ENCODE measurements around the gene FLII.
A peak's percentile ranks its signal among the peaks of the same experiment; 100 is the strongest.
"Not testable (repeated sequence)": the region's sequence is repeated elsewhere in the genome, so short reads cannot be mapped to it uniquely, and the experiment has no call there.

The FLII gene

GRCh38 chr17:18224053-18224386 lies 34.5 kb downstream of the FLII start:
- no peak for DNase-seq (ENCODE audit: low read depth)

- DNase-seq (ENCODE audit: low read depth): no peak
Measured at GRCh38 chr17:18218756-18219415, 39.7 kb downstream of the FLII start.

GRCh38 chr17:18217412-18218015 lies 41.0 kb downstream of the FLII start:
- DNase-seq (ENCODE audit: low read depth): peak; percentile 57

DNA sequence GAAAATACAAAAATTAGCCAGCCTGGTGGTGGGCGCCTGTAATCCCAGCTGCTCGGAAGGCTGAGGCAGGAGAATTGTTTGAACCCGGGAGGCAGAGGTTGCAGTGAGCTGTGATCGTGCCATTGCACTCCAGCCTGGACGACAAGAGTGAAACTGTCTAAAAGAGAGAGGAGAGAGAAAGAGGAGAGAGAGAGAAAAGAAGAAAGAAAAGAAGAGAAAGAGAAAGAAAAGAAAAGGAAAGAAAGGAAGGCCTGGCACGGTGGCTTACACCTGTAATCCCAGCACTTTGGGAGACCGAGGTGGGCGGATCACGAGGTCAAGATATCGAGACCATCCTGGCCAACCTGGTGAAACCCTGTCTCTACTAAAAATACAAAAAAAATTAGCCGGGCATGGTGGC lies 41.6 kb downstream of the FLII start:
- DNase-seq (ENCODE audit: low read depth): not testable (repeated sequence)

GRCh38 chr17:18213666-18214270 lies 44.8 kb downstream of the FLII start:
- no peak for DNase-seq (ENCODE audit: low read depth)

GRCh38 chr17:18208092-18208491 lies 50.4 kb downstream of the FLII start:
- no peak for DNase-seq (ENCODE audit: low read depth)

DNA sequence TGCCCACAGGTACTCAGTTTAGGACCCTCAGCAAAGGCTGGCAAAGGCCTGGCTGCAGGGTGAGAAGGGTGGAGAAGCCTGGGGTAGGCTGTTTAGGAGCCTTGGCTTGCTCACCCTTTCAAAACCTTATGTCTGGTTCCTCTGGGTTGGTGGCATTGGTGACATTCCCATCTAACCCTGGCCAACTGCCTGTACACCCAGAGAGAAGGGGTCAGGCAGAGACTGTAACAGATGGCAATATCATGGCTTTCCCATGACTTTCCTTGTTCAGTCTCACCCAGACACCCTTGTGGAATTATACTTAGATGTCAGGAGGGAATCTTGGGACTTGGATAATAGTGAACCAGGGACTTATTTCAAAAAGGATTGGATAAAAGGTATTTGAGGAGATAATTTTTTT lies 51.6 kb downstream of the FLII start:
- DNase-seq (ENCODE audit: low read depth): no peak

DNA sequence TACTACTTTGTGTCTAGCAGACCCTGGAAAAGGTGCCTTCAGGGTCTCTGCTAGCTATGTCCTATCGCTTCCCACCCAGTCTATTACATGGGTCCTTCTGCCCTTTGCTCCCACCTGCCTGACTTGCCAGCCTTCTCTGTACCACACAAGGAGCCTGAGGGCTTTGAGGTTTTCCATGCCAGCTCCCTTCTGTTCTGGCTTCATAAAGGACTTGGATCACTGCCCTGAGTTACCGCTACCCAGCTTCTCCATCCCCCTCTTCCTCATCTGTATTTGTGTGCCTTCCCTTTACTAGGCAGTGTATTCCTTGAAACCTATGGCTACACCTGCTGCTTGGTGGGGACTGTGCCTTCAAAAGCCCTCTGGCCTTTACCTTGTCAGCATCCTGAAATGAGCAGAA lies 52.7 kb downstream of the FLII start:
- DNase-seq (ENCODE audit: low read depth): no peak

GRCh38 chr17:18203308-18203707 lies 55.2 kb downstream of the FLII start:
- no peak for DNase-seq (ENCODE audit: low read depth)

DNA sequence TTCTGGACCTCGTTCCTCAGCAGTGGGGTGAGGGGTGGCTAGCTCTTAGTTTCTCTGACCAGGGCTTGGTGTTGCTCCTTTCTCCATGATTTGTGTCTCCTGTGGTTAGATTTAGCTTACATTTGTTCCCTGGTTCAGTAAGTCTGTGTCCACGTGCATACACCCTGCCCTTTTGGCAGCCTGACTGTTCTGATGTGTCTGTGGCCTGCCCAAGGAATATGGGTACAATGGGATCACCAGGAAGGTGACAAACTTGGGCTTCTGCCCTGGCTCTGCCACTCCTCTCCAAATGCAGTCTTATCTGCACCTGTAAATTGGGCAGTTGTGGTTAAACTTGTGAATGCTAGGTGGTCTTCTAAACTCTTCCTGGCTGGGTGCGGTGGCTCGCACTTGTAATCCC lies 57.4 kb downstream of the FLII start:
- DNase-seq (ENCODE audit: low read depth): no peak

DNA sequence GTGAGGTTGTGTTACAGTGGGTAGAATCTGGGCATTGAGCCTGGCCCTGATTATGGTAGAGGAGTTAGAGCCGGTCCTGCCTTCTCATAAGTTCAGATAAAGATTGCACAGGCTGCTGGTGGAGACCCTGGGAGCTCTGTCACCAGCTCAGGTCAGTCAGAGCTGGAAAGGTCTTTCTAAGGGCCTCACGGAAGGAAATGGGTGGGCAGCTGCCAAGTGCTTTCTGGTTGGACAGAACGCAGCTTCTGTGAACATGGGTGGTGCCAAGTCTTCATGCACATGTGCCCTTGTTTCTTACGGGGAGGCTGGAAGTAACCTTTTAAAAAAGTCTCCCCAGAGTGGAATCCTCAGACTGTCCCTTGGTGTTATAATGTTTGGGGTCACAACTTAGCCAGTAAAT lies 60.0 kb downstream of the FLII start:
- no peak for DNase-seq (ENCODE audit: low read depth)

DNA sequence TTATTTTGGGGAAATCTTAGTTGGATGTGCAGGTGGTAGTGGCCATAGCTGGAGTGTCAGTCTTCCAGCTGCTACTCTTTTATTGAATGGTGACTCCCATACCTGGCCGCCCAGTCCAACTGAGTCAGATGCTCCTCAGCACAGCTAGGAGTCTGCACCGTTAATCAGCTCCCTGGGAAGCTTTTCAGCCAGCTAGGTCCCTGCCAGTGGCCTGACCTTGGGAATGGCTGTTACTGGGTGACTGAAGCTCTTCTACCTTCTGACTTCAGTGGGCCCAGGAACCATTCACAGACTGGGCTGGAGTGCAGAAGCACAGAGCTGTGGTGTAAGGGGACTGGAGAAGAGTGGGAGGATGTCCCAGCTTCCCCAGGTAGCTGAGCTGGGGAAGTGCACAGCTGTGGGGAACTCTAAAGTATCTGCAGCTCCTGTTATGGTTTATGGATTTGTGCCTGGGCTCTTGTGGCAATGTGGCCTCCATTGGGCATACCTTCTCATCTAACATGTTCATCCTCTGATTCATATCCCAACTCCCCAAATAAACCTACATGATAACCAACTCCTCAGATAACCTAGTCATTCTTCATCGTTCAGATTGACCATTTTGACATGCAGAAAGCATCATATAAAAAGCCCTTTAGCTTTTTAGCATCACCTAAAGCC lies 60.9 kb downstream of the FLII start:
- DNase-seq (ENCODE audit: low read depth): no peak

DNA sequence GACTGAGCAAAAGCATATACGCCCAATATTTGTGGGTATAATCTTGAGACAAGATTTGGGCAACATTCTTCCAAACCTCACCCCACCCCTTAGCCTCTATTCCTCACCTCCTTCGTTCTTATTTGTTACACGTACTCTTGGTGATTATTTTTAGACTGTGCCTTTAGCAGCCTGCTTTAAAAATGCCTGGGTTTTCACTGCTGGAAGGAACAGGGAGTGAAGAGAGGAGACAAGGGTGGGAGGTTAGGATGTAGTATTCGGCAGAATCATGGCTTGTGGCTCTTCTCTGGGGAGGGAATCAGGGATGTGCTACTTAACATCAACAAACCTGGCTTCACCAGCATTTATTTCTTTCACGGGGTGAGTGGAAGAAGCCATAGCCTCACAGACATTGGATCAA lies 63.3 kb downstream of the FLII start:
- no peak for DNase-seq (ENCODE audit: low read depth)
